Measurements from ENCODE around the gene ABI1.
A peak's percentile ranks its signal among the peaks of the same experiment; 100 is the strongest.
"Not testable (repeated sequence)": the region's sequence is repeated elsewhere in the genome, so short reads cannot be mapped to it uniquely, and the experiment has no call there.

ABI1 gene

GRCh38 chr10:26860443-26861204 is at the start of gene ABI1:
TSS of gene ABI1 (minus strand) at chr10:26860958. CDS start at chr10:26860863, 95 bp downstream.
- DNase-seq (ENCODE audit: low spot score), result peak; percentile 77

- no peak for DNase-seq (ENCODE audit: low spot score)
Measured at GRCh38 chr10:26909753-26910152, 49.0 kb upstream of the ABI1 start.

- not testable (repeated sequence) for DNase-seq (ENCODE audit: low spot score)
Measured at GRCh38 chr10:26905253-26905781, 44.6 kb upstream of the ABI1 start.

GRCh38 chr10:26903431-26904217 is 42.9 kb upstream of the ABI1 start:
- DNase-seq (ENCODE audit: low spot score), result no peak

- not testable (repeated sequence) for DNase-seq (ENCODE audit: low spot score)
Measured at GRCh38 chr10:26892306-26892923, 31.7 kb upstream of the ABI1 start.

GRCh38 chr10:26890956-26891355 is 30.2 kb upstream of the ABI1 start:
- DNase-seq (ENCODE audit: low spot score), result no peak

GRCh38 chr10:26887611-26888215 is 27.0 kb upstream of the ABI1 start:
- no peak for DNase-seq (ENCODE audit: low spot score)

GRCh38 chr10:26881600-26882331 is 21.0 kb upstream of the ABI1 start:
- peak; percentile 38 for DNase-seq (ENCODE audit: low spot score)

- no peak for DNase-seq (ENCODE audit: low spot score)
Measured at GRCh38 chr10:26879744-26880143, 19.0 kb upstream of the ABI1 start.

GRCh38 chr10:26870766-26871165 is 10.0 kb upstream of the ABI1 start:
- no peak for DNase-seq (ENCODE audit: low spot score)

- no peak for DNase-seq (ENCODE audit: low spot score)
Measured at GRCh38 chr10:26869528-26869927, 8.8 kb upstream of the ABI1 start.

GRCh38 chr10:26863351-26864076 is 2.8 kb upstream of the ABI1 start:
- DNase-seq (ENCODE audit: low spot score), result no peak

- DNase-seq (ENCODE audit: low spot score), result no peak
Measured at GRCh38 chr10:26861205-26861998, 644 bp upstream of the ABI1 start.

- peak; percentile 11 for DNase-seq (ENCODE audit: low spot score)
Measured at GRCh38 chr10:26860102-26860442, 686 bp downstream of the ABI1 start.

- DNase-seq (ENCODE audit: low spot score), result no peak
Measured at GRCh38 chr10:26859241-26860101, 1.3 kb downstream of the ABI1 start.

- DNase-seq (ENCODE audit: low spot score), result no peak
Measured at GRCh38 chr10:26858707-26859034, 2.1 kb downstream of the ABI1 start.

GRCh38 chr10:26857991-26858706 is 2.6 kb downstream of the ABI1 start:
- no peak for DNase-seq (ENCODE audit: low spot score)

GRCh38 chr10:26857553-26857952 is 3.2 kb downstream of the ABI1 start:
- DNase-seq (ENCODE audit: low spot score), result not testable (repeated sequence)

- DNase-seq (ENCODE audit: low spot score), result no peak
Measured at GRCh38 chr10:26855186-26855585, 5.6 kb downstream of the ABI1 start.

All from HuH-7.5 (cell line).